Activated T-helper 17 cell treated with anti-CD3 and anti-CD28 coated beads, Interleukin-2, amount 50 U/mL, for 72 hours (primary cell): Measurements from ENCODE around the gene RFX2. TPM values are rescaled to one million over a fixed set of nuclear protein-coding genes. Genes with fewer than 3 reads are reported as not detected.
"Not testable (repeated sequence)": the region's sequence is repeated elsewhere in the genome, so short reads cannot be mapped to it uniquely, and the experiment has no call there.

Experiments used
- ATAC-seq: fragments of 150-1000 bp; cut with Tn5 transposase; replicated peaks from 2 replicates; pipeline ENCODE4 v1.10.0; 2021; ENCODE audit warnings: mild to moderate bottlenecking, moderate library complexity
- H3K27ac Mint-ChIP-seq: one replicate; pipeline ENCODE4 v1.8.0; 2022; ENCODE audit warnings: mixed read lengths
- H3K27me3 Mint-ChIP-seq: one replicate; pipeline ENCODE4 v1.8.0; 2022; ENCODE audit warnings: mixed read lengths
- H3K36me3 Mint-ChIP-seq: one replicate; pipeline ENCODE4 v1.8.0; 2022; ENCODE audit warnings: low read depth, mild to moderate bottlenecking, mixed read lengths
- H3K4me1 Mint-ChIP-seq: one replicate; pipeline ENCODE4 v1.8.0; 2022; ENCODE audit warnings: mixed read lengths
- H3K4me3 Mint-ChIP-seq: one replicate; pipeline ENCODE4 v1.8.0; 2022; ENCODE audit warnings: mild to moderate bottlenecking, mixed read lengths
- H3K9me3 Mint-ChIP-seq: one replicate; pipeline ENCODE4 v1.8.0; 2022; ENCODE audit warnings: mixed read lengths
- total RNA-seq, 2 donors: library from RNA; stranded (reverse); gene quantifications; one replicate each; pipeline ENCODE4 v1.2.3, GENCODE V29; 2022

RFX2 gene
- total RNA-seq, 2 donors from 2014 or later: 9.7 to 20.7 TPM

GRCh38 chr19:5985837-5986236, 124.5 kb downstream of the RFX2 start:
- not testable (repeated sequence) for ATAC-seq, H3K36me3 Mint-ChIP-seq

GRCh38 chr19:5985098-5985783, 125.1 kb downstream of the RFX2 start:
- no peak overlapping the region for H3K4me3 Mint-ChIP-seq
- H3K4me1 Mint-ChIP-seq: peaks cover 7% of the 10 kb centered on the region
- peak; percentile 57 for ATAC-seq
- H3K27ac Mint-ChIP-seq: no peak overlapping the region
- H3K36me3 Mint-ChIP-seq: peaks cover 2% of the 10 kb centered on the region
- H3K9me3 Mint-ChIP-seq: no peaks in the 10 kb centered on the region
- no peaks in the 10 kb centered on the region for H3K27me3 Mint-ChIP-seq

More at GRCh38 chr19:5985837-5986236, 124.5 kb downstream of the RFX2 start:
- not testable (repeated sequence) for H3K4me3 Mint-ChIP-seq, H3K27ac Mint-ChIP-seq, H3K27me3 Mint-ChIP-seq, H3K4me1 Mint-ChIP-seq, H3K9me3 Mint-ChIP-seq

- no peak for ATAC-seq
These were observed 125.7 kb downstream of the RFX2 start for GRCh38 chr19:5984600-5984999.

GRCh38 chr19:5983367-5983955, 126.8 kb downstream of the RFX2 start:
- H3K9me3 Mint-ChIP-seq: no peaks in the 10 kb centered on the region
- H3K4me1 Mint-ChIP-seq: peaks cover 14% of the 10 kb centered on the region
- ATAC-seq: no peak
- peaks cover 17% of the 10 kb centered on the region for H3K36me3 Mint-ChIP-seq
- H3K27ac Mint-ChIP-seq: peak overlapping the region; percentile 66
- H3K4me3 Mint-ChIP-seq: peak overlapping the region; percentile 6
- H3K27me3 Mint-ChIP-seq: no peaks in the 10 kb centered on the region

More at GRCh38 chr19:5984600-5984999, 125.7 kb downstream of the RFX2 start:
- Mint-ChIP-seq H3K27me3 (no peaks in the 10 kb centered on the region), H3K27ac (no peak overlapping the region), H3K4me3 (no peak overlapping the region), H3K4me1 (peaks cover 12% of the 10 kb centered on the region), H3K9me3 (no peaks in the 10 kb centered on the region), H3K36me3 (peaks cover 8% of the 10 kb centered on the region)

- Mint-ChIP-seq H3K27me3 (no peaks in the 10 kb centered on the region), H3K36me3 (peaks cover 60% of the 10 kb centered on the region), H3K4me1 (peaks cover 36% of the 10 kb centered on the region), H3K27ac (peak overlapping the region; percentile 97), H3K4me3 (peak overlapping the region; percentile 96), H3K9me3 (no peaks in the 10 kb centered on the region)
- no peak for ATAC-seq
These were observed 131.4 kb downstream of the RFX2 start for GRCh38 chr19:5978606-5979552.

- ATAC-seq: peak; percentile 94
- peaks cover 36% of the 10 kb centered on the region for H3K4me1 Mint-ChIP-seq
- H3K9me3 Mint-ChIP-seq: no peaks in the 10 kb centered on the region
- H3K36me3 Mint-ChIP-seq: peaks cover 60% of the 10 kb centered on the region
- no peaks in the 10 kb centered on the region for H3K27me3 Mint-ChIP-seq
- H3K27ac Mint-ChIP-seq: peak within 1 kb of the TSS; percentile 97
- peak within 1 kb of the TSS; percentile 96 for H3K4me3 Mint-ChIP-seq
These were observed 132.3 kb downstream of the RFX2 start, which contains the start of gene RANBP3 for GRCh38 chr19:5977785-5978605. Gene RANBP3, minus strand, starts transcription at chr19:5978140. Its CDS starts 58 bp downstream, at chr19:5978082.

- peak; percentile 2 for ATAC-seq
- Mint-ChIP-seq H3K27ac (peak overlapping the region; percentile 97), H3K4me3 (peak overlapping the region; percentile 96), H3K27me3 (no peaks in the 10 kb centered on the region), H3K36me3 (peaks cover 65% of the 10 kb centered on the region), H3K9me3 (no peaks in the 10 kb centered on the region), H3K4me1 (peaks cover 40% of the 10 kb centered on the region)
These were observed 133.0 kb downstream of the RFX2 start for GRCh38 chr19:5977222-5977784.

- no peaks in the 10 kb centered on the region for H3K27me3 Mint-ChIP-seq
- H3K36me3 Mint-ChIP-seq: peaks cover 69% of the 10 kb centered on the region
- no peak for ATAC-seq
- no peaks in the 10 kb centered on the region for H3K9me3 Mint-ChIP-seq
- H3K4me3 Mint-ChIP-seq: peak overlapping the region; percentile 96
- peak overlapping the region; percentile 97 for H3K27ac Mint-ChIP-seq
- peaks cover 44% of the 10 kb centered on the region for H3K4me1 Mint-ChIP-seq
These were observed 133.5 kb downstream of the RFX2 start for GRCh38 chr19:5976768-5977167.

GRCh38 chr19:5975388-5975728, 134.9 kb downstream of the RFX2 start:
- H3K9me3 Mint-ChIP-seq: no peaks in the 10 kb centered on the region
- no peaks in the 10 kb centered on the region for H3K27me3 Mint-ChIP-seq
- H3K36me3 Mint-ChIP-seq: peaks cover 72% of the 10 kb centered on the region

GRCh38 chr19:5974721-5975387, 135.4 kb downstream of the RFX2 start:
- peaks cover 46% of the 10 kb centered on the region for H3K4me1 Mint-ChIP-seq
- peaks cover 67% of the 10 kb centered on the region for H3K36me3 Mint-ChIP-seq
- H3K27ac Mint-ChIP-seq: peak overlapping the region; percentile 97
- ATAC-seq: peak; percentile 18
- peak overlapping the region; percentile 96 for H3K4me3 Mint-ChIP-seq
- no peaks in the 10 kb centered on the region for H3K9me3 Mint-ChIP-seq
- no peaks in the 10 kb centered on the region for H3K27me3 Mint-ChIP-seq

More at GRCh38 chr19:5975388-5975728, 134.9 kb downstream of the RFX2 start:
- no peak for ATAC-seq
- Mint-ChIP-seq H3K4me3 (peak overlapping the region; percentile 96), H3K4me1 (peaks cover 49% of the 10 kb centered on the region), H3K27ac (peak overlapping the region; percentile 97)

- peaks cover 61% of the 10 kb centered on the region for H3K36me3 Mint-ChIP-seq
- H3K27ac Mint-ChIP-seq: peak overlapping the region; percentile 97
- H3K27me3 Mint-ChIP-seq: no peaks in the 10 kb centered on the region
- ATAC-seq: no peak
- peak overlapping the region; percentile 96 for H3K4me3 Mint-ChIP-seq
- peaks cover 41% of the 10 kb centered on the region for H3K4me1 Mint-ChIP-seq
- H3K9me3 Mint-ChIP-seq: no peaks in the 10 kb centered on the region
These were observed 136.2 kb downstream of the RFX2 start for GRCh38 chr19:5973867-5974635.

GRCh38 chr19:5973376-5973775, 136.9 kb downstream of the RFX2 start:
- Mint-ChIP-seq H3K36me3 (peaks cover 62% of the 10 kb centered on the region), H3K27ac (peak overlapping the region; percentile 15), H3K27me3 (no peaks in the 10 kb centered on the region), H3K4me3 (no peak overlapping the region), H3K9me3 (no peaks in the 10 kb centered on the region), H3K4me1 (peaks cover 47% of the 10 kb centered on the region)
- no peak for ATAC-seq
